A673 (cell line): ENCODE results near the gene EPB41L5.

Experiments
- CTCF ChIP-seq: fragments of 300-800, 200-600 bp; sonication (generic); conservative IDR thresholded peaks from 2 replicates; pipeline ENCODE4 v1.5.1; 2017; ENCODE audit warnings: low read depth, mild to moderate bottlenecking, antibody characterized with exemption, low read length, moderate library complexity, mixed read lengths
- EZH2 ChIP-seq: fragments of 200-600 bp; sonication (generic); IDR thresholded peaks from 2 replicates; pipeline ENCODE4 v1.6.1; 2017; ENCODE audit warnings: borderline replicate concordance, low read depth, mild to moderate bottlenecking, mixed read lengths, antibody characterized with exemption, low read length; ENCODE audit not compliant: poor library complexity, severe bottlenecking

- TF ChIP-seq CTCF = no peak
- no peak for TF ChIP-seq EZH2
Measured at GRCh38 chr2:120169020-120169419, 156.1 kb downstream of the EPB41L5 start.
